IPS-11a (cell line): ENCODE measurements around the gene FAM228A.
"Not testable (repeated sequence)": the region's sequence is repeated elsewhere in the genome, so short reads cannot be mapped to it uniquely, and the experiment has no call there.

Experiments
- H3K4me3 ChIP-seq: one replicate; pipeline ENCODE4 v1.5.1; 2013; ENCODE audit warnings: low read depth, low read length, control low read depth

The FAM228A gene

GRCh38 chr2:24190503-24190902, 15.7 kb downstream of the FAM228A start:
- H3K4me3 ChIP-seq, result no peak overlapping the region

GRCh38 chr2:24191156-24191555, 16.3 kb downstream of the FAM228A start:
- H3K4me3 ChIP-seq, result no peak overlapping the region

- no peak overlapping the region for H3K4me3 ChIP-seq
These were observed 17.0 kb downstream of the FAM228A start for GRCh38 chr2:24191848-24192247.

GRCh38 chr2:24197213-24197612, 22.4 kb downstream of the FAM228A start:
- H3K4me3 ChIP-seq, result not testable (repeated sequence)

- no peak overlapping the region for H3K4me3 ChIP-seq
These were observed 25.2 kb downstream of the FAM228A start for GRCh38 chr2:24199968-24200590.

- no peak overlapping the region for H3K4me3 ChIP-seq
These were observed 25.9 kb downstream of the FAM228A start for GRCh38 chr2:24200799-24201198.

- H3K4me3 ChIP-seq, result no peak overlapping the region
These were observed 28.4 kb downstream of the FAM228A start for GRCh38 chr2:24203029-24203786.

- no peak overlapping the region for H3K4me3 ChIP-seq
These were observed 28.9 kb downstream of the FAM228A start for GRCh38 chr2:24203787-24204150.

GRCh38 chr2:24204505-24204904, 29.7 kb downstream of the FAM228A start:
- no peak overlapping the region for H3K4me3 ChIP-seq

- H3K4me3 ChIP-seq, result no peak overlapping the region
These were observed 30.3 kb downstream of the FAM228A start for GRCh38 chr2:24205131-24205530.

GRCh38 chr2:24206242-24206641, 31.4 kb downstream of the FAM228A start:
- no peak overlapping the region for H3K4me3 ChIP-seq

GRCh38 chr2:24206714-24207113, 31.9 kb downstream of the FAM228A start:
- no peak overlapping the region for H3K4me3 ChIP-seq

- H3K4me3 ChIP-seq, result no peak overlapping the region
These were observed 32.5 kb downstream of the FAM228A start for GRCh38 chr2:24207359-24207758.

- no peak overlapping the region for H3K4me3 ChIP-seq
These were observed 33.6 kb downstream of the FAM228A start for GRCh38 chr2:24208490-24208889.

- no peak overlapping the region for H3K4me3 ChIP-seq
These were observed 34.7 kb downstream of the FAM228A start for GRCh38 chr2:24209389-24210105.

- no peak overlapping the region for H3K4me3 ChIP-seq
These were observed 35.2 kb downstream of the FAM228A start for GRCh38 chr2:24210106-24210455.

- H3K4me3 ChIP-seq, result no peak overlapping the region
These were observed 35.9 kb downstream of the FAM228A start for GRCh38 chr2:24210723-24211122.

- H3K4me3 ChIP-seq, result no peak overlapping the region
These were observed 36.6 kb downstream of the FAM228A start for GRCh38 chr2:24211408-24211807.

- no peak overlapping the region for H3K4me3 ChIP-seq
These were observed 40.0 kb downstream of the FAM228A start for GRCh38 chr2:24214880-24215279.

GRCh38 chr2:24220554-24221291, 45.9 kb downstream of the FAM228A start:
- no peak overlapping the region for H3K4me3 ChIP-seq

GRCh38 chr2:24221343-24222050, 46.6 kb downstream of the FAM228A start:
- H3K4me3 ChIP-seq, result no peak overlapping the region
